ENCODE data around the gene GLIS2.

The GLIS2 gene

GRCh38 chr16:4387781-4388180 lies 71.9 kb downstream of the GLIS2 start:
- no peak for DNase-seq (ENCODE audit: low read depth)
- no peak overlapping the region for H3K4me3 ChIP-seq (ENCODE audit: control insufficient read depth, low read depth, low read length)
- TF ChIP-seq CTCF (conservative IDR thresholded peaks at IDR 0.05; ENCODE audit: control insufficient read depth, insufficient read depth, low read depth, low read length): no peak

GRCh38 chr16:4388271-4389021 lies 72.6 kb downstream of the GLIS2 start:
- no peak for TF ChIP-seq CTCF (conservative IDR thresholded peaks at IDR 0.05; ENCODE audit: control insufficient read depth, insufficient read depth, low read depth, low read length)
- no peak overlapping the region for H3K4me3 ChIP-seq (ENCODE audit: control insufficient read depth, low read depth, low read length)
- peak; percentile 44 for DNase-seq (ENCODE audit: low read depth)

All from fibroblast of mammary gland (primary cell).